Measurements from ENCODE around the gene CARMIL1.
A peak's percentile ranks its signal among the peaks of the same experiment; 100 is the strongest.
"Not testable (repeated sequence)": the region's sequence is repeated elsewhere in the genome, so short reads cannot be mapped to it uniquely, and the experiment has no call there.

The CARMIL1 gene

DNA sequence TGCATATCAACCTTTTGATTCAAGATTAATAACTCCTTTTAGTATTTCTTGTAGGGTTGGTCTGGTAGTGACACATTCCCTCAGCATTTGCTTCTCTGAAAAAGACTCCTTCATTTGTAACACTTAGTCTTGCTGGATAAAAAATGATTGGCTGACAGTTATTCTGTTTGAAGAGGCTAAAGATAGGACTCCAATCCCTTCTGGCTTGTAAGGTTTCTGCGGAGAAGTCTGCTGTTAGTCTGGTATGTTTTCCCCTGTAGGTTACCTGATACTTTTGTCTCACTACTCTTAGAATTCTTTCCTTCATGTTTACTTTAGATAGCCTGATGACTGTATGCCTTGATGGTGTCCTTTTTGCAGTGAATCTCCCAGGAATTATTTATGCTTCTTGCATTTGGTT, 96.0 kb downstream of the CARMIL1 start:
- DNase-seq, result no peak

DNA sequence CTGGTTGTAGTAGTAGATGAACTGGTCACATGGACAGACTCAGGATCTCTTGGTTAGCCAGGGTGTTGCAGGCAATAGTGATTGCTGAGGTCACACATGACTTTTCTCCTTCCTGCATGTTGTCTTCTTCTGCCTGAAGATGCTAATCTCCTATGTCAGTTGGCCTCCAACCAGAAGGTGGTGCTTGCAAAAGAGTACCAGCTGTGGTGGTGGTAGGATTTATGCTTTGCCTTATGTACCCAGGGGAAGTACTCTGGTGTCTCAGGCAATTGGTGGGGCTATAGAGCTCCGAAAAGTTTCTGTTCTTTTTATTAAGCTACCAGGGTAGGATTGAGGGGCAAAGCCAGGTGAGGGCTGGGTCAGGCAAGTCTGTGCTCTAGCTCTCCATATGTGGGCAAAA, 98.5 kb downstream of the CARMIL1 start:
- no peak for DNase-seq

DNA sequence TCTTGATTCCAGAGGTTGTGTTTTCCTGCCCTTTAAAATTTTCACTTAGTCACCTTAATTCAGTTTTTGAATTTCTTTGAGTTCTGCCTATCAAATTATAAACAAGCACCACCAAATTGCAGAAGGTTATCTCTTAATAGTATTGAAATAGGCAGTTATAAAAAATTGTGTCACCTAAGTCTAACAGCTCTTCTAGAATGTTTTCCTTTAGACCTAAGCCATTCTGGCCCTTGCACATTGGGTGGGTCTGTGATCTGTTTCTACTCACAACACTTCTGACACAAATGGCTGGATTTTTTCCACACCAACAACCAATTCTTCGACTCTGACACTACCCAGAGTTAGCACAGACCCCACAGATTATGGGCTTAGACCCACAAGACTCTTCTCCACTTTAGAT, 101.9 kb downstream of the CARMIL1 start:
- no peak for DNase-seq

GRCh38 chr6:25382476-25382875, 103.3 kb downstream of the CARMIL1 start:
- not testable (repeated sequence) for DNase-seq

GRCh38 chr6:25384234-25384633, 105.1 kb downstream of the CARMIL1 start:
- DNase-seq, result no peak

- DNase-seq, result no peak
These were observed 105.8 kb downstream of the CARMIL1 start for GRCh38 chr6:25384967-25385366.

GRCh38 chr6:25387483-25387882, 108.3 kb downstream of the CARMIL1 start:
- no peak for DNase-seq

GRCh38 chr6:25387911-25388310, 108.7 kb downstream of the CARMIL1 start:
- no peak for DNase-seq

GRCh38 chr6:25388776-25389175, 109.6 kb downstream of the CARMIL1 start:
- no peak for DNase-seq

DNA sequence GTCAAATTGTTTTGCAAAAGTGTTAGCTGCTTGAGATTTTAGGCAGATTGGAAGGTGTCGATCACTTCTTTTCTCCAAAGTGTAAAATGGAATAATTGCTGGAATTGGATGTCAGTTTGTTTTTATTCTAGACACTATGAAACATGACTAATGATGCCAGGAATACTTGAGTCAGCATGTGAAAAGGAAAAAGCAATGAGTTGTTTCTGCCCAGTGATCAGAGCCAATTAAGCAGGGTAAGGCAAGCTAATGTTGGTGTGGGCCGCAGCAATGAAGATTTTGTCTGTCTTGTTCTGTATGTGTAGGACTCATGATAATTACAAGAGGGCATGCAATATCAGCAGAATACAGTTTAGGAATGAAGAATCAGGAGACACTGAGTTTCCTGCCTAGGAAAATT, 110.3 kb downstream of the CARMIL1 start:
- DNase-seq, result no peak

DNA sequence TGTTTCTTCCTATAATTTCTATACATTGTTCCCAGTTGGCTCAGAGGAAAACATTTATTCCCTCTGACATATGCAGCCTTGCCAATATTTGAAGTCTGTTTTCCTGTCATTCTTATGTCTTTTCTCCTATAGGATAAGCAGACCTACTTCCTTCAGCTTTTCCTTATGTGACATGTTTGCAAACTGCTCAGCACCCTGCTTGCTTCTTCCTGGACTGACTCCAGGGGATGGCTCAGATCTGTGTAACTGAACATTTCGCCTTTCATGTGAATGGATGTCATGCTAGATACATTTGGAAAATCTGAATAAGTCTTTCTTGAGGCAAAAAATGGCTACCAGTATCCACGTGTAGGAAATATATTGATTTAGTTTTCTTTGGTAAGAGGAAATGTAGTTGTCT, 113.2 kb downstream of the CARMIL1 start:
- no peak for DNase-seq

GRCh38 chr6:25395731-25396130, 116.6 kb downstream of the CARMIL1 start:
- DNase-seq, result no peak

DNA sequence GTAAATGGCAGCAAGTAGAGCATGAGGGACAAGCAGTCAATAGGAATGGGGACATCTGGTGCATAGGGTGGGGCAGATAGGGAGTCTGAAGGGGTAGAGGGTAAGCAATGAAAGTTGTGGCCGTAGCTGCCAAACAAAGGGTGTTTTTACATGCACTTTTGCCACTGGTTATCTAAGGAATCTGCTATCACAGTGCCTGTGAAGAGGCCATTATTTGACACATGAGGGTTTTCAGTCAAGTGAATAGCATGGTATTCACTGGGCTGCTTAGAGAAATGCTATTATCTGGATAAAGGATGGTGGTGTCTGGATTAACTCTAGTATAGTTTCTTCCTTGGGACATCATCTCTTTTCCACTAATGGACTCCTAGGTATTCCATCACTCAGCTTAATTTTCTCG, 118.2 kb downstream of the CARMIL1 start:
- no peak for DNase-seq

- DNase-seq, result no peak
These were observed 120.7 kb downstream of the CARMIL1 start for GRCh38 chr6:25399885-25400284.

DNA sequence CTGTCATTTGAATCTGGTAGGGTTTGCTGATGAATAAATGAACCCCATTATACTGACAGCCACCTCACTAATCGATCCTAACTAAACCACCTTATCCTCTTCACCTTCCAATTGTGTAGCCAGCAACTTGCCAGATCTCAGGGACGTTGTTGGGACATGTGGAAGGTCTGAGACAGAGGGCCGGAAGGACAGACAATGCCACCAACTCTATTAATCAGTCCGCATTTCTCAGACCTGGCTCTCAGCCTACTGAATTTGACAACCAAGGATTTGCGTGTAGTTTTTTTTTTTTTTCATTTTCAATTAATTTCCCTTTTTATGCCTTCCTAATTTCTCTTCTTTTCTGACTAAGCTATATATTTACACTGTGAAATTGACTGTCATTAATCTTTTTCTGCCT, 122.5 kb downstream of the CARMIL1 start:
- no peak for DNase-seq

DNA sequence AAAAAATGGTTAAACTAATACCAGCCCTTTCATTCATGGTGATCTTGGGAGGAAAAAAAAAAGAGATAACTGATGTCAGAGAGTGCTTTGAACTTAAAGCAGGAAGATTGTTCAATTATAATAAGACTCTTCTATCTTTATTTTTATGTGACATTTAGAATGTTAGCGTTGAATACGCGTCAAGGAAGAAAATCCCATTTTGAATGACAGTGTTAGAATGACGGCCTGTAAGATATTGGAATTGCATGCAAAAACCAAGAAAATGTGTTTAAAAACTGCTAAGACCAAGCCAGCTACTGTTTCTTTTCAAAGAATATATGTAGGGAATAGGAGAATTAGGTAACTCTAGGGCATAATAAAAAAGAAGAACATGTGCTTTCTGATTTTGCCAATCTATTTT, 123.0 kb downstream of the CARMIL1 start:
- DNase-seq, result no peak

DNA sequence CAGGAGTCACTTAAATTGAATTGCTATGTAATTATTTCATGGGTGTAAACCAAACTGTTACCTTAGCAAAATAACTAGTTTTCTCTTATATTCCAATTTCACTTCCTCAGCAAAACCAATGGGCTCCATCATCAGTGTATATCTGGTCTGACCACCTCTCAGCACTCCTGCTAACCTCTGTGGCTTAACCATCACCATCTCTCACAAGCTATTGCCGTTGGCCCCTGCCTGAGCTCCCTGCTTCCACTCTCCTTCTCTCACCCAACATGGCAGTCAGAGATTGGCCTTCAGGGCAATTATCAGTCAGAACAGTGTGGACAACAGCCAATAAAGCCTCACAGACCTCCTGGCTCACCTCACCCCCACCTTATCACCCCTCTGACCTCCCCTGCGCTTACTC, 124.0 kb downstream of the CARMIL1 start:
- no peak for DNase-seq

DNA sequence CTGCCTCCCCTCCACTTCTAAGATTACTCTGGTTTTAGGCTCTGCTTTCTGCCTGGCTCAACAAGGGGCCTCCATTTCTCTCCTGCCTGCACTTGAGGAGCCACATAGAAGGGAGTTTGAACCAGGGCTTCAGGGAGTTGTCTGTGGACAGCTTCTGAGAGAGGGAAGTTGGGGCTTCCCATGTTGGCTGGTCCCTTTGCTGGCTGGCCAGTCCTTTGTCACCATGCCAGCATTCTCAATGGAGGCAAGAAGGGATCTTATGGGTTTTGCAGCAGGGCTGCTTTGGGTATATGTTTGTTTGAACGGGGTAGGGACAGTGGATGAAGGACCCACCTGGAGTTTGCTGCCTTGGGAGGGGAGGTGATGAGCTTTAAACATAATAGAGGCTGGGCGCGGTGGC, 124.9 kb downstream of the CARMIL1 start:
- no peak for DNase-seq

DNA sequence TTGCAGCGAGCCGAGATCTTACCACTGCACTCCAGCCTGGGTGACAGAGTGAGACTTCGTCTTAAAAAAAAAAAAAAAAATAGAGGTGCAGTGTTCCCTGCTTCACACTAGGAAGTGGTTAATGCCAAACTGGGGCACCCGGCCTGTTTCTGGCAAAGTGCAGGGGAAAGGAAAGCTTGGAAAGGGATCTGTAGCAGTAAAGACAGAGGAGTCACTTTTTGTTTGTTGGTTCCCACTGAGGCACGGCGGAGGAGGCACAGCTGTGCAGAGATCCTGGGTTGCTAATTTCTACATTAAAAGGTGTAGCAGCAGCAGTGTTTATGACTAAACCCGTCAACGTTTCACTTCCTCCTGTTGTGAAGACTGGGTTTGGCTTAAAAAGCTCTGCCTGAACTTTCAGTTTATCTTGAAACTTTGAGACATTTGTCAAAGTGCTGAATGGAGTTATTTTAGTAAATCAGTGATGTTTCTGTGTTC, 125.6 kb downstream of the CARMIL1 start:
- DNase-seq, result peak in 1 of 2 donors; percentile 15

GRCh38 chr6:25405442-25405841, 126.3 kb downstream of the CARMIL1 start:
- no peak for DNase-seq

DNA sequence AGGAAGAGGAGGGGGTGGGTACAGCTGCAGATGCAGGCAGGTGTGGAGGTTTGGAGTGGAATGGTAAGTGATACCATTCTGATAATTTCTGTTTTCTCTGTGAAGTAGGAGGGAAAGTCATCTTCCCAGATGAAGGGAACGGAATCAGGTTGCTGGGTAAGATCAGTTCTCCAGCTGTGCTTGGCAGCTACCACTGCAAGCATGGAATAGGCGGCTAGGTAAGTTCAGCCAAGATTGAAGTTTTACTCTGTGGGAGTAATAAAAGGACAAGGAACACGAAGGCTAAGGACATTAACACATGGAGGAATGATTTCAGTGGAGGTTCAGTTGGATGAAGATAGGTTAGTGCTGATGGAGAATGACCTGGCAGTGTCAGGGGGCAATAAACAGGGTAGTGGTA, 128.3 kb downstream of the CARMIL1 start:
- no peak for DNase-seq

- no peak for DNase-seq
These were observed 130.9 kb downstream of the CARMIL1 start for GRCh38 chr6:25410102-25410501.

DNA sequence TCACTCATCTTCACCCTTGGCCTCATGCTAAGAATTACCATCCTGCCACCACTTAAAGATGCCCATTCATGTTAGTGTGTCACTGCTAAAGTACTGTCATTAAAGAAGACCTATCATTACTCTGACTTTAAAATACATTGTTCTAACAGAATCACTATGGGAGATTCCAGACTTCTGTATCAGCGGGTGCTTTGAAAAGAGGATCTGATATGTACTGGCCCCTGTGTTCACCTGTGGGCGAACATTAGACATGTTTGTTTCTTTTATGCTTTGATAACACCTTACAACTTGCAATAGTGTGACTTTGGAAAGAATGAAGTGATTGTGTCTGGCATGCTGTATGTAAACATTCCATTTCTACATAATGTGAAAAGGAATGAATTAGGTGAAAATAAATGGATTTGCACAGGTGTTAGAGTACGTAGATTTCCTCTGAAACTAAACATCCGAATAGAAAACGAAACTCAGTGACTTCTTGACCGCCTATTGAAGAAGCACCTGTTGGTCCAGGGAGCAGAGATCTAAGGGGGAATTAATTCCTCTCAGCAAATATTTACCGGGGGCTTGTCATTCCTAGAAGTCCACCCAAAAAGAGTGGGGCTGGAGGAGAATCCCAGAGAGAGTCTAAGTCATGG, 132.3 kb downstream of the CARMIL1 start:
- DNase-seq, result no peak

GRCh38 chr6:25413207-25413905, 134.2 kb downstream of the CARMIL1 start:
- no peak for DNase-seq

DNA sequence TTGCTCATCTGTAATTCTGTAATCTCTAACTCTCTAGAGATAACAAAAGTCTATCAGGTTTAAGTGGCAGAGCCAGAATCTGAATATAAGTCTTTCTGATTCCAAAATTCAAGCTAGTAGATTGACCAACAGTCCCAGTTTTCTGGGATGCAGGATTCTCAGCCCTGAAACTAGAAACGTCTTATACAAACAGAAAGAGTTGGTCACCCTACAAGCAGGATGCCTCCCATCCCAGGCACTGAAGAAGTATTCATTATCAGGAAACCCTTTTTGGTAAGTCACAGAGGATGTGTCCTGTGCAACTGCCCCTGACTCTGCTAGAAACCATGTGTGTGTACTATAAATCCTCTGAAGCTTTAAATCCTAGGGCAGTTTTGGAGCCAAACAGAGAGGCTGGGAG, 135.0 kb downstream of the CARMIL1 start:
- DNase-seq, result no peak
